Stimulated activated CD4-positive, alpha-beta T cell treated with anti-CD3 and anti-CD28 coated beads, Interleukin-15, amount 100 ng/mL, for 24 hours (primary cell): ENCODE results near the gene NAT10.
A peak's percentile ranks its signal among the peaks of the same experiment; 100 is the strongest.
"Not testable (repeated sequence)": the region's sequence is repeated elsewhere in the genome, so short reads cannot be mapped to it uniquely, and the experiment has no call there.

Experiments used
- DNase-seq: peaks from one replicate; pipeline ENCODE4 v3.0.0-alpha.2; 2020

The NAT10 gene

GRCh38 chr11:34169686-34170085 lies 64.3 kb downstream of the NAT10 start:
- no peak for DNase-seq

- no peak for DNase-seq
Observed at GRCh38 chr11:34173050-34173449, 67.6 kb downstream of the NAT10 start.

GRCh38 chr11:34174412-34175041 lies 69.1 kb downstream of the NAT10 start:
- peak; percentile 91 for DNase-seq

GRCh38 chr11:34175284-34176019 lies 70.0 kb downstream of the NAT10 start:
- DNase-seq, result no peak

GRCh38 chr11:34176751-34177209 lies 71.4 kb downstream of the NAT10 start:
- DNase-seq, result no peak

GRCh38 chr11:34178209-34178821 lies 72.9 kb downstream of the NAT10 start:
- no peak for DNase-seq

GRCh38 chr11:34179026-34179675 lies 73.7 kb downstream of the NAT10 start:
- no peak for DNase-seq

- DNase-seq, result no peak
Observed at GRCh38 chr11:34180040-34180813, 74.8 kb downstream of the NAT10 start.

GRCh38 chr11:34180814-34181165 lies 75.4 kb downstream of the NAT10 start:
- DNase-seq, result not testable (repeated sequence)

GRCh38 chr11:34181251-34181650 lies 75.8 kb downstream of the NAT10 start:
- DNase-seq, result no peak

- no peak for DNase-seq
Observed at GRCh38 chr11:34181856-34182405, 76.5 kb downstream of the NAT10 start.

- no peak for DNase-seq
Observed at GRCh38 chr11:34182425-34182824, 77.0 kb downstream of the NAT10 start.

- DNase-seq, result no peak
Observed at GRCh38 chr11:34182921-34183685, 77.7 kb downstream of the NAT10 start.

- DNase-seq, result no peak
Observed at GRCh38 chr11:34183848-34184391, 78.5 kb downstream of the NAT10 start.

- no peak for DNase-seq
Observed at GRCh38 chr11:34184505-34185015, 79.1 kb downstream of the NAT10 start.

- no peak for DNase-seq
Observed at GRCh38 chr11:34185926-34186841, 80.8 kb downstream of the NAT10 start.

- DNase-seq, result no peak
Observed at GRCh38 chr11:34188181-34188580, 82.8 kb downstream of the NAT10 start.

GRCh38 chr11:34189191-34189590 lies 83.8 kb downstream of the NAT10 start:
- no peak for DNase-seq

- no peak for DNase-seq
Observed at GRCh38 chr11:34190192-34191139, 85.0 kb downstream of the NAT10 start.
